Vagina (tissue), 2 donors: ENCODE data around the gene ADAMTS7.

Experiments used
- CTCF ChIP-seq, 3 experiments: fragments of 450-650 bp in 2 of 3; fragments of 200-600 bp in 1 of 3; sonication (generic) in 1 of 3; IDR thresholded peaks; one replicate each; pipeline ENCODE4 v1.5.1; 2017 to 2019; ENCODE audit warnings: antibody characterized with exemption in 3 of 3, mild to moderate bottlenecking in 2 of 3, moderate library complexity in 2 of 3
- POLR2A ChIP-seq, 2 donors: fragments of 450-650 bp; IDR thresholded peaks; one replicate each; pipeline ENCODE4 v1.6.1; 2017; ENCODE audit warnings: antibody characterized with exemption in 2 of 2, mild to moderate bottlenecking in 2 of 2, moderate library complexity in 2 of 2

GRCh38 chr15:78768096-78768495, 43.2 kb downstream of the ADAMTS7 start:
- no peak for TF ChIP-seq CTCF (IDR thresholded peaks at IDR 0.05)
- TF ChIP-seq POLR2A (IDR thresholded peaks at IDR 0.05) = no peak
